Mesothelial cell of epicardium (in vitro differentiated cells): Measurements from ENCODE around the gene MOB1B. TPM values are rescaled to one million over a fixed set of nuclear protein-coding genes. Genes with fewer than 3 reads are reported as not detected.

Experiments
- DNase-seq, 2 experiments: peaks; one replicate each; pipeline ENCODE4 v3.0.0; 2021; ENCODE audit warnings: low spot score in 2 of 2; ENCODE audit not compliant: unreplicated experiment in 2 of 2
- H3K27ac Mint-ChIP-seq: 2 replicates; pipeline ENCODE4 v1.8.0; 2021; ENCODE audit warnings: mixed read lengths
- H3K27me3 Mint-ChIP-seq: 2 replicates; pipeline ENCODE4 v1.8.0; 2021; ENCODE audit warnings: low read depth, mixed read lengths
- H3K36me3 Mint-ChIP-seq: 2 replicates; pipeline ENCODE4 v1.8.0; 2021; ENCODE audit warnings: mixed read lengths
- H3K4me1 Mint-ChIP-seq: 2 replicates; pipeline ENCODE4 v1.8.0; 2021; ENCODE audit warnings: mixed read lengths
- H3K4me3 Mint-ChIP-seq: 2 replicates; pipeline ENCODE4 v1.8.0; 2021; ENCODE audit warnings: mild to moderate bottlenecking, moderate library complexity, mixed read lengths
- H3K9me3 Mint-ChIP-seq: 2 replicates; pipeline ENCODE4 v1.8.0; 2021; ENCODE audit warnings: mixed read lengths
- total RNA-seq: library from RNA; stranded (reverse); gene quantifications from 3 replicates; pipeline ENCODE4 v1.2.1, GENCODE V29; 2021
- TF ChIP-seq, protein P1 (sequence below): fragments of 200-600 bp; sonication (generic); IDR thresholded peaks from one replicate; pipeline ENCODE4 v1.5.0; 2021; ENCODE audit warnings: antibody characterized with exemption; ENCODE audit not compliant: unreplicated experiment

The MOB1B gene
- total RNA-seq, 1 donor from 2014 or later = 36.2 TPM

DNA sequence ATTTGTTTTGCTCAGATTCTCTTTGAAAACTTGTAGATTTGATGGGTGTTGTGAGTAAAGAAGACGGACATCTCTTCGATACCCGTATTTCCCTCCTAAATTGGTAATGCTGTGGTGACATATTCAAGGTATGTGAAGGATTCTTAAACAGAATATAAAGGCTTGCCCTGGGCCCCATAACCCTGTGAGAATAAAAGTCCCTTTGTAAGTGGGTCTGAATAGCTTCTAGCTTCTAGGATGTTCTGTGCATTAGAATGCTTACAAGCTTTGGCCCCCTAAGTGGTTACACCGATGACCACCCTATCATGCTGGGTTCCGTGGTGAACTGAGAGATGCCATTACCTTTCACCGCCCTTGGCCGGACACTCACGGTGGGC is 574 bp upstream of the MOB1B start:
- no peak for DNase-seq
- Mint-ChIP-seq H3K9me3 (no peaks in the 10 kb centered on the region), H3K4me3 (peak overlapping the region; percentile 96), H3K4me1 (peaks cover 15% of the 10 kb centered on the region), H3K27ac (peak overlapping the region; percentile 95), H3K36me3 (peaks cover 13% of the 10 kb centered on the region), H3K27me3 (no peaks in the 10 kb centered on the region)
- TF ChIP-seq, protein P1, sequence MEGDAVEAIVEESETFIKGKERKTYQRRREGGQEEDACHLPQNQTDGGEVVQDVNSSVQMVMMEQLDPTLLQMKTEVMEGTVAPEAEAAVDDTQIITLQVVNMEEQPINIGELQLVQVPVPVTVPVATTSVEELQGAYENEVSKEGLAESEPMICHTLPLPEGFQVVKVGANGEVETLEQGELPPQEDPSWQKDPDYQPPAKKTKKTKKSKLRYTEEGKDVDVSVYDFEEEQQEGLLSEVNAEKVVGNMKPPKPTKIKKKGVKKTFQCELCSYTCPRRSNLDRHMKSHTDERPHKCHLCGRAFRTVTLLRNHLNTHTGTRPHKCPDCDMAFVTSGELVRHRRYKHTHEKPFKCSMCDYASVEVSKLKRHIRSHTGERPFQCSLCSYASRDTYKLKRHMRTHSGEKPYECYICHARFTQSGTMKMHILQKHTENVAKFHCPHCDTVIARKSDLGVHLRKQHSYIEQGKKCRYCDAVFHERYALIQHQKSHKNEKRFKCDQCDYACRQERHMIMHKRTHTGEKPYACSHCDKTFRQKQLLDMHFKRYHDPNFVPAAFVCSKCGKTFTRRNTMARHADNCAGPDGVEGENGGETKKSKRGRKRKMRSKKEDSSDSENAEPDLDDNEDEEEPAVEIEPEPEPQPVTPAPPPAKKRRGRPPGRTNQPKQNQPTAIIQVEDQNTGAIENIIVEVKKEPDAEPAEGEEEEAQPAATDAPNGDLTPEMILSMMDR = no peak

DNA sequence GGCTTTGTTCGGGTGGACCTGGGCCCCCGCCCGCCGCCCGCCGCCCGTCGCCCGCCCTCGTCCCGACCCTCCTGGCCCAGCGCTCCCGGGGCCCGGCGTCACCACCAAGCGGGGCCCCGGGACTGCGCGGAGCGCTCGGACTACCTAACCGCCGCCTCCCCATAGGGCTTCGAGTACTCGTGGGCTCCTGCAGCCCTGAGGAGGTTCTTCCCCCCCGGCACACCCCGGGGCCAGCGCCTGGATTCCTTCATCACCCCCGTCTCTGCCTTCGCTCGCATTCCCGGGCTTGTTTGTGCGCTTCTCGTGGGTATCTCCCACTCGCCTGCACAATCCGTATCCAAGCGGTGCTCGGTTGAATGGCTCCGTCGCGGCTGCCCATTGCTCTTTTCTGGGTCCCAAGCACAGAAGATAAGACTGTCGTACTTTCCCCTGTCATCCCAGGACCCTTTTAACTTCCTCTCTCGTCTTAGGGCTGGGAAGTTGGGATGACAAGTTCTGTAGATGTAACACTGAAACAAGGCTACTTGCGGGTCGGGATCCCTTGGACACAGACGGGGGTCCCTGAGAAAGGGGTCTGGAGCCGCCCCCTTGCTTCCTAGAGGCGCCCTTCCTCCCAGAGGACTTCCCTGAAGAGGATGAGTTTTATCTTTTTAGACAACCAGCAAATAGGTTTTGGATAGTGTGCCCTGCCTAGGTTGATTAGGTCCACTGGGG is 565 bp downstream of the MOB1B start:
- TF ChIP-seq, protein P1 = no peak
- Mint-ChIP-seq H3K9me3 (no peaks in the 10 kb centered on the region), H3K4me3 (peak overlapping the region; percentile 96), H3K4me1 (peaks cover 15% of the 10 kb centered on the region), H3K36me3 (peaks cover 20% of the 10 kb centered on the region), H3K27ac (peak overlapping the region; percentile 97), H3K27me3 (no peaks in the 10 kb centered on the region)
- peak; percentile 37 to 74 for DNase-seq

DNA sequence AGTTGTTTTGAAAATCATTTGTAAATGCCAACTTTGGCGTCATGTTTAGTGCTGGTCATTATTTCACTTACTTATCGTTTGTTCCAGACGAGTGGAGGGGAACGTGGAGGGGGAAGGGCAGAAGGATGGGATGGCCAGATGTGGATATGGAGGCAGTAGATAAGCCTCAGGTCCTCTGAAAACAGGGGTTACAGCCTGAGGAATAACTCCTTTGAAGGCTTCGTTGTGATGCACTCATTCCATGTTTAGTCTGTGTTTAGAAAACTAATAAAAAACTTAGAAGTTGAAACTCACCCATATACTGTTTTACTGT is 1.1 kb downstream of the MOB1B start:
- H3K36me3 Mint-ChIP-seq = peaks cover 20% of the 10 kb centered on the region

DNA sequence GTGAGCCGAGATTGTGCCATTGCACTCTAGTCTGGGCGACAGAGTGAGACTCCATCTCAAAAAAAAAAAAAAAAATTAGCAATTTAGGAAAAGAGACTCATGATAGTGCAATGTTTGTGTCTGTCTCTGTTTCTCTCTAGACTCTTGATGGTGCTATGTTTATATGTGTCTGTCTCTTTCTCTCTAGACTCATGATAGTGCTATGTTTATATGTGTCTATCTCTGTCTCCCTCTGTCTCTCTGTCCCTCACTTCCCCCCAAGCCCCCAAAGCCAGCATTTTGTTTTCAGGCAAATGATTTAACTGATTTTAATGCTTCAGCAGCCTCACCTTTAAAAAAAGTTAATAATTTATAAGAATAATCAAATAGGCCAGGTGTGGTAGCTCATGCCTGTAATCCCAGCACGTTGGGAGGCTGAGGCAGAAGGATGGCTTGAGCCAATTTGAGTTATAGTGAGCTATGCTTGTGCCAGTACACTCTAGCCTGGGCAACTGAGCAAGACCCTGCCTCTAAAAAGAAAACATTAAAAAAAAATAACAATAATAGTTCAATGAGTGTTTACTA is 6.9 kb downstream of the MOB1B start:
- DNase-seq = no peak
- no peak overlapping the region for H3K27ac Mint-ChIP-seq
- H3K9me3 Mint-ChIP-seq = no peaks in the 10 kb centered on the region
- no peaks in the 10 kb centered on the region for H3K27me3 Mint-ChIP-seq
- peaks cover 2% of the 10 kb centered on the region for H3K4me1 Mint-ChIP-seq
- TF ChIP-seq, protein P1 = no peak
- H3K36me3 Mint-ChIP-seq = peaks cover 39% of the 10 kb centered on the region
- H3K4me3 Mint-ChIP-seq = no peak overlapping the region

More for the DNA sequence above, 1.1 kb downstream of the MOB1B start:
- Mint-ChIP-seq H3K27me3 (no peaks in the 10 kb centered on the region), H3K9me3 (no peaks in the 10 kb centered on the region), H3K27ac (peak overlapping the region; percentile 97), H3K4me1 (peaks cover 15% of the 10 kb centered on the region), H3K4me3 (peak overlapping the region; percentile 96)
- TF ChIP-seq, protein P1 = no peak
- no peak for DNase-seq

DNA sequence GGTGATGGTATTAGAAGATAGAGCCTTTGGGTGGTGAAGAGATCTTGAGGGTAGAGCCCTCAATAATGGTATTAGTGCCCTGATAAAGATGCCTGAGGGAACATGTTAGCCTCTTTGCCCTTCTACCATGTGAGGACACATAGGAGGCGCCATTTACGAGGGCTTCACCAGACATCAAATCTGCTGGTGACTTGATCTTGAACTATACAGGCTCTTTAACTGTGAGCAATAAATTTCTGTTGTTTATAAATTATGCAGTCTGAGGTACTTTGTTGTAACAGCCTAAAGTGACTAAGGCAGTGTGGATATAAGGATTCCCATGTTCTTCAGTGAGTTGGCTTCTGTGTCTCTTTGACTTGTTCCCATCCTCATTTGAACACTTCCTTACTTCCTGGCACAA is 11.8 kb downstream of the MOB1B start:
- peaks cover 44% of the 10 kb centered on the region for H3K36me3 Mint-ChIP-seq
- H3K4me3 Mint-ChIP-seq = no peak overlapping the region
- peaks cover 4% of the 10 kb centered on the region for H3K9me3 Mint-ChIP-seq
- no peak overlapping the region for H3K27ac Mint-ChIP-seq
- no peaks in the 10 kb centered on the region for H3K4me1 Mint-ChIP-seq
- TF ChIP-seq, protein P1 = no peak
- DNase-seq = no peak
- H3K27me3 Mint-ChIP-seq = no peaks in the 10 kb centered on the region
